Measurements from ENCODE around the gene C3orf33. TPM values are rescaled to one million over a fixed set of nuclear protein-coding genes. Genes with fewer than 3 reads are reported as not detected.
"Not testable (repeated sequence)": the region's sequence is repeated elsewhere in the genome, so short reads cannot be mapped to it uniquely, and the experiment has no call there.

Gene C3orf33
- total RNA-seq: 1.0 and 1.4 TPM in 2 replicates

GRCh38 chr3:155805802-155806618, at the start of gene C3orf33:
Gene C3orf33, minus strand, starts transcription at chr3:155806278. Its CDS starts 26 bp downstream, at chr3:155806252.
- peak in 1 of 2 donors; percentile 62 for DNase-seq (ENCODE audit: low read depth in 2 of 2)

- DNase-seq (ENCODE audit: low read depth in 2 of 2): peak; percentile 99 to 100
These were observed 48.3 kb upstream of the C3orf33 start, which contains the start of gene SLC33A1 for GRCh38 chr3:155854141-155854940. Gene SLC33A1, minus strand, starts transcription at chr3:155854427. Its CDS starts 430 bp downstream, at chr3:155853997.

GRCh38 chr3:155853214-155854140, 47.4 kb upstream of the C3orf33 start:
- DNase-seq (ENCODE audit: low read depth in 2 of 2): peak in 1 of 2 donors; percentile 48

- peak in 1 of 2 donors; percentile 10 for DNase-seq (ENCODE audit: low read depth in 2 of 2)
These were observed 46.3 kb upstream of the C3orf33 start for GRCh38 chr3:155852341-155852740.

- not testable (repeated sequence) for DNase-seq (ENCODE audit: low read depth in 2 of 2)
These were observed 43.3 kb upstream of the C3orf33 start for GRCh38 chr3:155849404-155849803.

- no peak for DNase-seq (ENCODE audit: low read depth in 2 of 2)
These were observed 41.9 kb upstream of the C3orf33 start for GRCh38 chr3:155847993-155848392.

GRCh38 chr3:155846119-155846518, 40.0 kb upstream of the C3orf33 start:
- no peak for DNase-seq (ENCODE audit: low read depth in 2 of 2)

GRCh38 chr3:155843569-155843968, 37.5 kb upstream of the C3orf33 start:
- DNase-seq (ENCODE audit: low read depth in 2 of 2): no peak

- DNase-seq (ENCODE audit: low read depth in 2 of 2): no peak
These were observed 29.4 kb upstream of the C3orf33 start for GRCh38 chr3:155835341-155836071.

- not testable (repeated sequence) for DNase-seq (ENCODE audit: low read depth in 2 of 2)
These were observed 22.5 kb upstream of the C3orf33 start for GRCh38 chr3:155828490-155829098.

GRCh38 chr3:155815030-155815545, 9.0 kb upstream of the C3orf33 start:
- DNase-seq (ENCODE audit: low read depth in 2 of 2): no peak

- DNase-seq (ENCODE audit: low read depth in 2 of 2): not testable (repeated sequence)
These were observed 7.1 kb upstream of the C3orf33 start for GRCh38 chr3:155813224-155813623.

GRCh38 chr3:155809181-155809580, 3.1 kb upstream of the C3orf33 start:
- peak in 1 of 2 donors; percentile 3 for DNase-seq (ENCODE audit: low read depth in 2 of 2)

- DNase-seq (ENCODE audit: low read depth in 2 of 2): no peak
These were observed 1.7 kb upstream of the C3orf33 start for GRCh38 chr3:155807823-155808222.

GRCh38 chr3:155805204-155805801, 775 bp downstream of the C3orf33 start:
- DNase-seq (ENCODE audit: low read depth in 2 of 2): peak in 1 of 2 donors; percentile 23

- DNase-seq (ENCODE audit: low read depth in 2 of 2): no peak
These were observed 1.8 kb downstream of the C3orf33 start for GRCh38 chr3:155804323-155804722.

GRCh38 chr3:155792532-155792931, 13.5 kb downstream of the C3orf33 start:
- no peak for DNase-seq (ENCODE audit: low read depth in 2 of 2)

GRCh38 chr3:155791190-155791589, 14.9 kb downstream of the C3orf33 start:
- no peak for DNase-seq (ENCODE audit: low read depth in 2 of 2)

- DNase-seq (ENCODE audit: low read depth in 2 of 2): no peak
These were observed 15.7 kb downstream of the C3orf33 start for GRCh38 chr3:155790272-155790925.
